Testis (tissue), 3 donors: ENCODE results near the gene AP5S1. TPM values are rescaled to one million over a fixed set of nuclear protein-coding genes. Genes with fewer than 3 reads are reported as not detected.
A peak's percentile ranks its signal among the peaks of the same experiment; 100 is the strongest.

ENCODE experiments used
- DNase-seq: peaks from one replicate; pipeline ENCODE4 v3.0.0-alpha.2; 2019
- H3K27ac ChIP-seq, 2 donors: fragments of 200-600 bp; sonication (generic); one replicate each; pipeline ENCODE4 v1.5.1; 2019
- H3K27me3 ChIP-seq: fragments of 200-600 bp; sonication (generic); one replicate; pipeline ENCODE4 v1.5.1; 2019
- H3K36me3 ChIP-seq: fragments of 200-600 bp; sonication (generic); one replicate; pipeline ENCODE4 v1.5.1; 2017; ENCODE audit warnings: low read depth; ENCODE audit errors: missing control alignments
- H3K4me1 ChIP-seq: fragments of 200-600 bp; sonication (generic); one replicate; pipeline ENCODE4 v1.5.1; 2019
- H3K4me3 ChIP-seq, 2 donors: fragments of 200-600 bp; sonication (generic); one replicate each; pipeline ENCODE4 v1.5.1; 2017 to 2019
- H3K9me3 ChIP-seq: fragments of 200-600 bp; sonication (generic); one replicate; pipeline ENCODE4 v1.5.1; 2017
- POLR2A ChIP-seq: fragments of 450-650 bp; IDR thresholded peaks from one replicate; pipeline ENCODE4 v1.6.1; 2017; ENCODE audit warnings: antibody characterized with exemption, mild to moderate bottlenecking, moderate library complexity
- WGBS, 2 donors: methylation state at CpG; one replicate each; pipeline ENCODE4 v1.1.5; 2018; 5-methylcytosine and 5-hydroxymethylcytosine counted together
- intact Hi-C: fragments of 100-400 bp; cut with DNase I; formaldehyde crosslinking; loops from one replicate; pipeline ENCODE4 v1.15.1; 2023; ENCODE audit warnings: low total_unique reads
- polyA plus RNA-seq: library from polyadenylated mRNA; stranded (reverse); fragments of 350-450 nt; fragmentation: Illumina TruSeq; extraction: RNeasy Lipid Tissue Mini Kit (QIAGEN cat#74804); gene quantifications from one replicate; pipeline ENCODE4 v1.2.3, GENCODE V29; 2014; ENCODE audit warnings: low read depth, low replicate concordance; ENCODE audit not compliant: insufficient read depth
- total RNA-seq, 2 donors: library from RNA; depleted of rRNA; stranded (reverse); fragments of >200 nt; gene quantifications; one replicate each; pipeline ENCODE4 v1.2.3, GENCODE V29; 2016
- TF ChIP-seq, protein P1 (sequence below), 3 experiments: fragments of 450-650 bp in 2 of 3; fragments of 200-600 bp in 1 of 3; sonication (generic) in 1 of 3; IDR thresholded peaks; one replicate each; pipeline ENCODE4 v1.5.1; 2016 to 2019; ENCODE audit warnings: antibody characterized with exemption in 3 of 3, mild to moderate bottlenecking in 2 of 3, moderate library complexity in 1 of 3

AP5S1 gene
- total and polyA plus RNA-seq, 3 donors from 2014 or later = 25.9 to 26.6 (median 26.0) TPM

DNA sequence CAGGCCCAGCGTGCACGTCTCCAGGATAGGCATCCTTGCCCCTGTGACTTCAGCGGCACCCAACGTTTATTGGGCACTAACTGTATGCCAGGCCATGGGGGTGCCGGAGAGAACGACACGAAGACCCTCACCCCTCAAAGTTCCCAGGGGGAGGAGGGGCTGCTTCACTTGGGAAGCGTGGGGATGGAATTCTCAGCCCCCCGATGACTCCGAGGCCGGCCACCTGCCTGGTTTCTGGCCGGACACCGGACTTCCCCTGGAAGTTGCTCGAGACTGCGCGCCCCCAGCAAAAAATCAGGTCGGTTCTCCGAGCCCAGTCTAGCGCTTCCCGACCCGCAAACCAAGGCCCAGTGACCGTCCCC is 26.0 kb downstream of the AP5S1 start:
- TF ChIP-seq, protein P1, sequence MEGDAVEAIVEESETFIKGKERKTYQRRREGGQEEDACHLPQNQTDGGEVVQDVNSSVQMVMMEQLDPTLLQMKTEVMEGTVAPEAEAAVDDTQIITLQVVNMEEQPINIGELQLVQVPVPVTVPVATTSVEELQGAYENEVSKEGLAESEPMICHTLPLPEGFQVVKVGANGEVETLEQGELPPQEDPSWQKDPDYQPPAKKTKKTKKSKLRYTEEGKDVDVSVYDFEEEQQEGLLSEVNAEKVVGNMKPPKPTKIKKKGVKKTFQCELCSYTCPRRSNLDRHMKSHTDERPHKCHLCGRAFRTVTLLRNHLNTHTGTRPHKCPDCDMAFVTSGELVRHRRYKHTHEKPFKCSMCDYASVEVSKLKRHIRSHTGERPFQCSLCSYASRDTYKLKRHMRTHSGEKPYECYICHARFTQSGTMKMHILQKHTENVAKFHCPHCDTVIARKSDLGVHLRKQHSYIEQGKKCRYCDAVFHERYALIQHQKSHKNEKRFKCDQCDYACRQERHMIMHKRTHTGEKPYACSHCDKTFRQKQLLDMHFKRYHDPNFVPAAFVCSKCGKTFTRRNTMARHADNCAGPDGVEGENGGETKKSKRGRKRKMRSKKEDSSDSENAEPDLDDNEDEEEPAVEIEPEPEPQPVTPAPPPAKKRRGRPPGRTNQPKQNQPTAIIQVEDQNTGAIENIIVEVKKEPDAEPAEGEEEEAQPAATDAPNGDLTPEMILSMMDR (IDR thresholded peaks at IDR 0.05) = no peak
- no peak for TF ChIP-seq POLR2A
- intact Hi-C loops = no loop called here
- H3K27me3 ChIP-seq = no peaks in the 10 kb centered on the region
- WGBS, 2 donors = 1% methylated on average over 22 of the region's 22 CpGs; no CpG with 5 or more reads in 1 of the 2 donors
- H3K4me1 ChIP-seq = peaks cover 6% of the 10 kb centered on the region
- peak overlapping the region; percentile 91 to 92 for H3K27ac ChIP-seq
- no peak for DNase-seq
- H3K9me3 ChIP-seq = no peaks in the 10 kb centered on the region
- H3K36me3 ChIP-seq = no peaks in the 10 kb centered on the region
- H3K4me3 ChIP-seq = peak overlapping the region; percentile 84 to 98

DNA sequence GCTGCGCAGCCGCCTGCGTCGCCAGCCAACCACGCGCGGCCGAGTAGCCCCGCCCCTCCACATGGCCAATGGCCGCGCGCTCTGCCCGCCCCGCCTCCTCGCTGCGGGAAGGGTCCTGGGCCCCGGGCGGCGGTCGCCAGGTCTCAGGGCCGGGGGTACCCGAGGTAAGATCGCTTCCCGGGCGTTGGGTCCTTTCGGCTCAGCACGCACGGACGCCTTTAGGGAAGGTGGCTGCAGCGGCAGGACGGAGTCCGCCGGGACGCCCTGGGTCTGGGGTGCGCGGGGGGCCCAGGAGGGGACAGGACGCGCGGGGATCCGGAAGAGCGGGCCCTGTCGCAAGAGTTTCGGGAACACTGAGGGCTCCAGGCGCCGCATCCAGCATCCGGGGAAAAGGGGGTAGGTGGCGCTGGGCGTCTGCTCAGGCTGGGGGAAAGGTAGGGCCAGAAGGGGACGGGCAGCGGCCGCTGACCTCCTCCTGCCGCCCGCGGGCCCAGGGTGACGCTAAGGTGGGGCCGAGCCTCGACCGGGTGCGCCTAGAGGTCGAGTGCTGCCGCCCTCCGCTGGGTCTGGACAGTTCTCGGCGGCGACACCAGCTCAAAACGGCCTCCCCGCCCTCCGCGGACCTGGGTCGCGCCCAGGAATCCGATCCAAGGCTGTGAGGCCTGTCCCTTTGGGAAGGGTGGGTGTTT is 26.5 kb downstream of the AP5S1 start, which contains the start of gene MAVS:
TSS of gene MAVS (plus strand) at position 95 of the 689 bp plus-strand sequence. CDS start 7,791 bp downstream, outside the sequence.
- H3K27me3 ChIP-seq = no peaks in the 10 kb centered on the region
- intact Hi-C loops = no loop called here
- no peaks in the 10 kb centered on the region for H3K36me3 ChIP-seq
- H3K4me3 ChIP-seq = peak within 1 kb of the TSS; percentile 84 to 98
- TF ChIP-seq, protein P1 (IDR thresholded peaks at IDR 0.05) = peak in 1 of 3 experiments; percentile 1
- TF ChIP-seq POLR2A = no peak
- H3K27ac ChIP-seq = peak within 1 kb of the TSS; percentile 91 to 92
- H3K9me3 ChIP-seq = no peaks in the 10 kb centered on the region
- DNase-seq = peak; percentile 91
- WGBS, 2 donors = 0 to 1% methylated on average over 1 to 72 of the region's 72 CpGs
- peaks cover 6% of the 10 kb centered on the region for H3K4me1 ChIP-seq

DNA sequence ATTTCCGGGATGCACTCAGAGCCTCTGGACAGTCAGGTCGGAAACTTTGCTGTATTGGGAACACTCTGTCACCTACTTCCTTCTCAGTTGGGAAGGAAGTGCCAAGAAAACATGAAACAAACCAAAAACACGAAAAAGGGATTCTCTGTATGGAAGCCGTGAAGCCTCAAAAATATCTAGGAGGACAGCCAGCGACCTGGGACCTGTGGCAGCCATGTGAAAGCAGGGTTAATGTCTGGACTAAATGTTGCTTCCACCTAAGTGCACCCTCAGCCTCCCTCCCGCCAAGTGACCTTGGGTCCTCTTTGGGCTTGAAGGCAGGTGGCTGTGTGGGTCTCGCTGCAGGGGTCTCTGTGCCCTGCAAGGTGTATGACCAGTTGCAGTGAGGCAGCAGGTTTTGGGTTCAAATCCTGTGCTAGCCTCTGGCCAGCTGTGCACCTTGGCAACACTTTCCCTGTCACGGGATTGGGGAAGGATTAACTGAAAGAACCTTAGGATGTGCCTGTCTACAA is 27.1 kb downstream of the AP5S1 start:
- peak overlapping the region; percentile 91 to 92 for H3K27ac ChIP-seq
- WGBS, 2 donors = 8 to 12% methylated on average over 8 of the region's 8 CpGs
- intact Hi-C loops = no loop called here
- TF ChIP-seq, protein P1 (IDR thresholded peaks at IDR 0.05) = no peak
- no peak for TF ChIP-seq POLR2A
- H3K4me1 ChIP-seq = peaks cover 6% of the 10 kb centered on the region
- no peaks in the 10 kb centered on the region for H3K9me3 ChIP-seq
- DNase-seq = peak; percentile 25
- H3K27me3 ChIP-seq = no peaks in the 10 kb centered on the region
- peak overlapping the region; percentile 84 to 98 for H3K4me3 ChIP-seq
- H3K36me3 ChIP-seq = no peaks in the 10 kb centered on the region

DNA sequence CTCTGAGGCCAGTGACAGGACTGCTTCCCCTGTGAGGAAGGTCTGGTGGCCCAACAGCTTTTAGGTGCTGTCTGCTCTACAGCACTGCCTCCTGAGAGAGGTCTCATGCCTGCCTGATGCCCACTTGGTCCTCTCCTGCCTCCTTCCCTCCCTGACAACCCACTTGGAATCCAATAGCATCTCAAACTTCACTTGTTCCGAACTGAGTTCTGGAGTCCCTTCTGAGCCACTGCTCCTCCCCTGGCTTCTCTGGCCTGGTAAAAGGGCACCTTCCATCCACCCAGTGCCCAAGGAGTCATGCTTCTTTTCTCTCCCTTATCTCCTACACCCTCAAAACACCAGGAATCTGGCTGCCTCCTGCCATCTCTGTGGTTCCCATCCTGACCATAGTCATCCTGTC is 28.2 kb downstream of the AP5S1 start:
- peaks cover 6% of the 10 kb centered on the region for H3K4me1 ChIP-seq
- 56 to 96% methylated on average over 1 of the region's 1 CpG for whole genome bisulfite sequencing, 2 donors
- no peaks in the 10 kb centered on the region for H3K9me3 ChIP-seq
- H3K36me3 ChIP-seq = no peaks in the 10 kb centered on the region
- TF ChIP-seq, protein P1 (IDR thresholded peaks at IDR 0.05) = no peak
- TF ChIP-seq POLR2A = no peak
- no peak overlapping the region for H3K27ac ChIP-seq
- no peaks in the 10 kb centered on the region for H3K27me3 ChIP-seq
- intact Hi-C loops = no loop called here
- no peak for DNase-seq
- no peak overlapping the region for H3K4me3 ChIP-seq
